Measurements from ENCODE around the gene VCL. TPM values are rescaled to one million over a fixed set of nuclear protein-coding genes. Genes with fewer than 3 reads are reported as not detected.

VCL gene
- polyA plus RNA-seq, 1 donor from 2014 or later: 11.2 TPM

DNA sequence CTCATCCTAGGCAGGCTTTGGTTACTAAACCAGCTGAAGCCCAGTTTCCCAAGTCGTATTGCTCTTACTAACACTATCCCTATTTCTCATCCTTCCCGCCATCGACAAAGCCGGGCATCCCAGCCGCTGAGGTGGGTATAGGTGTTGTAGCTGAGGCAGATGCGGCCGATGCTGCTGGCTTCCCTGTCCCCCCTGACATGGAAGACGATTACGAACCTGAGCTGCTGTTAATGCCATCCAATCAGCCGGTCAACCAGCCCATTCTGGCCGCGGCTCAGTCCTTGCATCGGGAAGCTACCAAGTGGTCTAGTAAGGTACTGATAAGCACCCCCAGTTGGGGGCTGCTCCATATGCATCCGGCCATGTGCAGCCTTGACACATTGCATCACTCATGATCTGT, 113.9 kb downstream of the VCL start:
- Histone ChIP-seq H3K4me2 (ENCODE audit: low read length) (no peak overlapping the region), H3K27me3 (ENCODE audit: insufficient read depth, low read depth, low read length) (no peaks in the 10 kb centered on the region), H4K20me1 (ENCODE audit: insufficient read depth) (no peaks in the 10 kb centered on the region), H2AFZ (ENCODE audit: low read depth, low read length) (no peak overlapping the region), H3K9me3 (ENCODE audit: low read length) (no peaks in the 10 kb centered on the region), H3K27ac (ENCODE audit: low read length) (no peak overlapping the region), H3F3A (ENCODE audit: insufficient read depth, low read length, poor library complexity, severe bottlenecking) (no peaks in the 10 kb centered on the region), H3K36me3 (ENCODE audit: insufficient read depth, low read length) (no peaks in the 10 kb centered on the region), H3K9me2 (ENCODE audit: insufficient read depth, low read length) (no peaks in the 10 kb centered on the region), H3K9ac (ENCODE audit: low read length) (no peak overlapping the region), H3K4me3 (ENCODE audit: low read length) (no peak overlapping the region), H3K79me2 (replicated peaks; ENCODE audit: insufficient read depth, low read length) (no peaks in the 10 kb centered on the region)
- TF ChIP-seq TAF1 (IDR thresholded peaks at IDR 0.05; ENCODE audit: low read depth) (no peak), EZH2 (IDR thresholded peaks at IDR 0.05; ENCODE audit: borderline replicate concordance, insufficient read depth, low read length, poor library complexity, severe bottlenecking) (no peak), SMC3 (conservative IDR thresholded peaks at IDR 0.05; ENCODE audit: poor library complexity) (no peak), EP300 (conservative IDR thresholded peaks at IDR 0.05; ENCODE audit: poor library complexity, severe bottlenecking) (no peak), POLR2AphosphoS5 (IDR thresholded peaks at IDR 0.05) (no peak), RAD21 (conservative IDR thresholded peaks at IDR 0.05) (no peak), MXI1 (conservative IDR thresholded peaks at IDR 0.05; ENCODE audit: poor library complexity, severe bottlenecking) (no peak)
- TF ChIP-seq, protein P1, sequence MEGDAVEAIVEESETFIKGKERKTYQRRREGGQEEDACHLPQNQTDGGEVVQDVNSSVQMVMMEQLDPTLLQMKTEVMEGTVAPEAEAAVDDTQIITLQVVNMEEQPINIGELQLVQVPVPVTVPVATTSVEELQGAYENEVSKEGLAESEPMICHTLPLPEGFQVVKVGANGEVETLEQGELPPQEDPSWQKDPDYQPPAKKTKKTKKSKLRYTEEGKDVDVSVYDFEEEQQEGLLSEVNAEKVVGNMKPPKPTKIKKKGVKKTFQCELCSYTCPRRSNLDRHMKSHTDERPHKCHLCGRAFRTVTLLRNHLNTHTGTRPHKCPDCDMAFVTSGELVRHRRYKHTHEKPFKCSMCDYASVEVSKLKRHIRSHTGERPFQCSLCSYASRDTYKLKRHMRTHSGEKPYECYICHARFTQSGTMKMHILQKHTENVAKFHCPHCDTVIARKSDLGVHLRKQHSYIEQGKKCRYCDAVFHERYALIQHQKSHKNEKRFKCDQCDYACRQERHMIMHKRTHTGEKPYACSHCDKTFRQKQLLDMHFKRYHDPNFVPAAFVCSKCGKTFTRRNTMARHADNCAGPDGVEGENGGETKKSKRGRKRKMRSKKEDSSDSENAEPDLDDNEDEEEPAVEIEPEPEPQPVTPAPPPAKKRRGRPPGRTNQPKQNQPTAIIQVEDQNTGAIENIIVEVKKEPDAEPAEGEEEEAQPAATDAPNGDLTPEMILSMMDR (IDR thresholded peaks at IDR 0.05; ENCODE audit: poor library complexity, severe bottlenecking): no peak
- TF ChIP-seq, protein P2, sequence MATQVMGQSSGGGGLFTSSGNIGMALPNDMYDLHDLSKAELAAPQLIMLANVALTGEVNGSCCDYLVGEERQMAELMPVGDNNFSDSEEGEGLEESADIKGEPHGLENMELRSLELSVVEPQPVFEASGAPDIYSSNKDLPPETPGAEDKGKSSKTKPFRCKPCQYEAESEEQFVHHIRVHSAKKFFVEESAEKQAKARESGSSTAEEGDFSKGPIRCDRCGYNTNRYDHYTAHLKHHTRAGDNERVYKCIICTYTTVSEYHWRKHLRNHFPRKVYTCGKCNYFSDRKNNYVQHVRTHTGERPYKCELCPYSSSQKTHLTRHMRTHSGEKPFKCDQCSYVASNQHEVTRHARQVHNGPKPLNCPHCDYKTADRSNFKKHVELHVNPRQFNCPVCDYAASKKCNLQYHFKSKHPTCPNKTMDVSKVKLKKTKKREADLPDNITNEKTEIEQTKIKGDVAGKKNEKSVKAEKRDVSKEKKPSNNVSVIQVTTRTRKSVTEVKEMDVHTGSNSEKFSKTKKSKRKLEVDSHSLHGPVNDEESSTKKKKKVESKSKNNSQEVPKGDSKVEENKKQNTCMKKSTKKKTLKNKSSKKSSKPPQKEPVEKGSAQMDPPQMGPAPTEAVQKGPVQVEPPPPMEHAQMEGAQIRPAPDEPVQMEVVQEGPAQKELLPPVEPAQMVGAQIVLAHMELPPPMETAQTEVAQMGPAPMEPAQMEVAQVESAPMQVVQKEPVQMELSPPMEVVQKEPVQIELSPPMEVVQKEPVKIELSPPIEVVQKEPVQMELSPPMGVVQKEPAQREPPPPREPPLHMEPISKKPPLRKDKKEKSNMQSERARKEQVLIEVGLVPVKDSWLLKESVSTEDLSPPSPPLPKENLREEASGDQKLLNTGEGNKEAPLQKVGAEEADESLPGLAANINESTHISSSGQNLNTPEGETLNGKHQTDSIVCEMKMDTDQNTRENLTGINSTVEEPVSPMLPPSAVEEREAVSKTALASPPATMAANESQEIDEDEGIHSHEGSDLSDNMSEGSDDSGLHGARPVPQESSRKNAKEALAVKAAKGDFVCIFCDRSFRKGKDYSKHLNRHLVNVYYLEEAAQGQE (IDR thresholded peaks at IDR 0.05; ENCODE audit: borderline replicate concordance): no peak

DNA sequence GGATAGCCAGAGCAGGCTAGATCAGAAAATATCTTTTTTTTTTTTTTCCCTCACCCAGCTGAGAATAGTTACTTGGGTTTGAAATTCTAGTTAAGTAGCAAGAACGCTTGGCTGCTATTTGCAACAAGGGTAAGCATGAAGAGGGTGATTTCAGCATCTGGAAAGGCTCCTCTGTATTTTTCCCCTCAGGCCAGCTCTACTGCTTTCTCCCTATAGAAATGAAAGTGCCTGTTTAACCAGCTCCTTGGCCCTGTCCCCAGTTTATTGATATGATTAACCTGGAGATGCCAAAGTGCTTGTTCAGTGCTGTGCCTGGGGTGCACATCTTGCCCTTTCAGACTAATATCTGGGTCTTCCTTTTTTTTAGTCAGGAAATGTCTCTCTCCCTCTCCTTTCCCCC, 115.6 kb downstream of the VCL start:
- Histone ChIP-seq H3K27ac (ENCODE audit: low read length) (no peak overlapping the region), H2AFZ (ENCODE audit: low read depth, low read length) (no peak overlapping the region), H3K9me3 (ENCODE audit: low read length) (no peaks in the 10 kb centered on the region), H3K4me2 (ENCODE audit: low read length) (no peak overlapping the region), H3K4me3 (ENCODE audit: low read length) (no peak overlapping the region), H3K27me3 (ENCODE audit: insufficient read depth, low read depth, low read length) (no peaks in the 10 kb centered on the region), H3K9me2 (ENCODE audit: insufficient read depth, low read length) (no peaks in the 10 kb centered on the region), H4K20me1 (ENCODE audit: insufficient read depth) (no peaks in the 10 kb centered on the region), H3K9ac (ENCODE audit: low read length) (no peak overlapping the region), H3K36me3 (ENCODE audit: insufficient read depth, low read length) (no peaks in the 10 kb centered on the region), H3F3A (ENCODE audit: insufficient read depth, low read length, poor library complexity, severe bottlenecking) (no peaks in the 10 kb centered on the region), H3K79me2 (replicated peaks; ENCODE audit: insufficient read depth, low read length) (no peaks in the 10 kb centered on the region)
- no peak for TF ChIP-seq POLR2AphosphoS5 (IDR thresholded peaks at IDR 0.05)
- TF ChIP-seq, protein P2 (IDR thresholded peaks at IDR 0.05; ENCODE audit: borderline replicate concordance): no peak
